Endothelial cell of umbilical vein (primary cell): ENCODE measurements around the gene GARS1.

Source experiments
- CTCF ChIP-seq, 2 donors: IDR thresholded peaks; 1 replicate in 1 of 2; 2 replicates in 1 of 2; pipeline ENCODE4 v1.5.1; 2011; ENCODE audit warnings: low read length in 2 of 2, mild to moderate bottlenecking in 2 of 2, moderate library complexity in 2 of 2, control low read depth in 1 of 2, inconsistent platforms in 1 of 2, low read depth in 1 of 2; ENCODE audit not compliant: insufficient read depth in 1 of 2; ENCODE audit errors: extremely low read depth in 1 of 2
- EZH2 ChIP-seq: IDR thresholded peaks from 2 replicates; pipeline ENCODE4 v1.6.1; 2012; ENCODE audit warnings: borderline replicate concordance, low read depth, mild to moderate bottlenecking, moderate library complexity, low read length, inconsistent platforms; ENCODE audit not compliant: severe bottlenecking
- GATA2 ChIP-seq: IDR thresholded peaks from 2 replicates; pipeline ENCODE4 v1.7.0; 2011; ENCODE audit warnings: low read depth, mild to moderate bottlenecking, moderate library complexity, mixed read lengths, low read length; ENCODE audit not compliant: insufficient read length, insufficient read depth
- JUN ChIP-seq: IDR thresholded peaks from 2 replicates; pipeline ENCODE4 v1.6.1; 2011; ENCODE audit warnings: borderline replicate concordance, low read depth; ENCODE audit not compliant: insufficient read length, insufficient read depth
- MAX ChIP-seq: IDR thresholded peaks from 2 replicates; pipeline ENCODE4 v1.6.1; 2011; ENCODE audit not compliant: insufficient read depth, insufficient read length
- POLR2A ChIP-seq: IDR thresholded peaks from 2 replicates; pipeline ENCODE4 v1.6.1; 2012; ENCODE audit warnings: low read depth, mild to moderate bottlenecking, control low read depth, low read length
- POLR2AphosphoS5 ChIP-seq: IDR thresholded peaks from 2 replicates; pipeline ENCODE4 v1.6.1; 2012; ENCODE audit warnings: low read depth, mild to moderate bottlenecking, control low read depth, low read length, moderate library complexity; ENCODE audit not compliant: insufficient read depth

GRCh38 chr7:30549931-30550493 lies 44.7 kb upstream of the GARS1 start:
- no peak for TF ChIP-seq EZH2
- TF ChIP-seq CTCF (IDR thresholded peaks at IDR 0.05; ENCODE audit: extremely low read depth in 1 of 2, insufficient read depth in 1 of 2, low read depth in 1 of 2, low read length in 2 of 2): no peak
- no peak for TF ChIP-seq GATA2
- TF ChIP-seq POLR2AphosphoS5: no peak
- no peak for TF ChIP-seq JUN
- TF ChIP-seq POLR2A: no peak
- no peak for TF ChIP-seq MAX
